ENCODE results near the gene SOX6. TPM values are rescaled to one million over a fixed set of nuclear protein-coding genes. Genes with fewer than 3 reads are reported as not detected.

SOX6 gene
- total and polyA plus RNA-seq, 2 experiments from 2014 or later = 0.03 to 0.66 TPM

DNA sequence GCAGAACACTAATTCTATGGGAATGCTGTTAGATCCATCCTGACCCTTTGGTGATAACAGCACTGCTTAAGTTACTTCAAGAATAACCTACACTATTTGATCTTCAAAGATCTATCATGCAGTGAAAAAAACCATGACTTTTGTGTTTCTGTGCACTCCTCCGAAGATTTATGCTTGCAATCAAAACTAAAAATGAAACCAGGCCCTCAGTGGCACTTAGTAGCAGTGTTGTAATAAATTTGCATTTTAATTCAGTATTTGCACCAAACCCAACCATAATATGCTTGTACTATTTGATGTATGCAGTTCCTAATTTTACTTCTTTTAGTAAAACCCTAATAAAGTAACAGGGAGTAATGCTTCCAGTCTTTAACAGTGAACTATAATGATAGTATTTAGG lies 130.7 kb downstream of the SOX6 start (continued):
- TF ChIP-seq CTCF (conservative IDR thresholded peaks at IDR 0.05; ENCODE audit: low read depth in 2 of 2) (no peak), EZH2 (IDR thresholded peaks at IDR 0.05; ENCODE audit: low read depth, unreplicated experiment) (no peak), POLR2AphosphoS5 (IDR thresholded peaks at IDR 0.05; ENCODE audit: low read depth) (no peak), REST (IDR thresholded peaks at IDR 0.05; ENCODE audit: unreplicated experiment) (no peak), STAT1 (IDR thresholded peaks at IDR 0.05; ENCODE audit: unreplicated experiment) (no peak)

DNA sequence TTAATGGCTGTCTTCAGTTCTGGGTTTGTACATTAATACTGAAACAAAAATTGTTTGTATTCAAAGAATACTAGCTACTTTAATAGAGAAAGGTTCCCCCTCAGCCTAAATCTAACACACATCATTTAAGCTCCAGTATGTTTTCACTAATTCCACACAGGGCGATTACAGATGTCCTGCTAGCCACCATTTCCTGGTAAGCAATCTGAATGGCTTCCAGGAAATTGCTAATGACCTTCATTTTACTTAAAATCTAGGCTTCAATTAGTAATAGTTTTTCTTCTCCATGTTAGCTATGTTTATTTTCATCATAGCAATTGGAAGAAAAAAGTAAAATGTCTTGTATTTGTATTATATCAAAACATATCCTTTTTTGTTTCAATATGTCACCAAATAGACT lies 132.8 kb downstream of the SOX6 start:
- no peak overlapping the region for H3K27ac Mint-ChIP-seq
- ATAC-seq = no peak
- H3K36me3 ChIP-seq (ENCODE audit: insufficient read depth) = no peaks in the 10 kb centered on the region
- no peak for TF ChIP-seq ETS1 (IDR thresholded peaks at IDR 0.05)
- no peak for TF ChIP-seq EZH2phosphoT487 (IDR thresholded peaks at IDR 0.05; ENCODE audit: unreplicated experiment)
- TF ChIP-seq ZNF462 (CRISPR knock-in tag; IDR thresholded peaks at IDR 0.05) = no peak
- no peak for TF ChIP-seq CTCF (conservative IDR thresholded peaks at IDR 0.05; ENCODE audit: low read depth in 2 of 2)
- no peak for TF ChIP-seq POLR2AphosphoS5 (IDR thresholded peaks at IDR 0.05; ENCODE audit: low read depth)
- TF ChIP-seq ZNF114 (CRISPR knock-in tag; IDR thresholded peaks at IDR 0.05) = no peak
- no peak for TF ChIP-seq NANOG (IDR thresholded peaks at IDR 0.05; ENCODE audit: borderline replicate concordance)

More for the DNA sequence above, 132.8 kb downstream of the SOX6 start:
- no peaks in the 10 kb centered on the region for H3K36me3 Mint-ChIP-seq (ENCODE audit: low read depth)
- no peak overlapping the region for H2AFZ ChIP-seq
- H3K4me2 ChIP-seq = no peak overlapping the region
- H3F3A ChIP-seq (replicated peaks; ENCODE audit: low read depth) = no peaks in the 10 kb centered on the region
- no peak for DNase-seq (ENCODE audit: low spot score)
- H3K4me3 ChIP-seq = no peak overlapping the region
- H3K9me3 Mint-ChIP-seq = no peaks in the 10 kb centered on the region
- H4K20me1 ChIP-seq (replicated peaks; ENCODE audit: insufficient read depth) = no peaks in the 10 kb centered on the region
- H3K4me1 ChIP-seq (ENCODE audit: insufficient read depth) = peaks cover 4% of the 10 kb centered on the region; the same call in 1 of the 2 replicates
- H3K9me2 ChIP-seq (ENCODE audit: insufficient read depth) = no peaks in the 10 kb centered on the region
- no peaks in the 10 kb centered on the region for H3K27me3 ChIP-seq (ENCODE audit: insufficient read depth)
- no peak overlapping the region for H3K4me3 Mint-ChIP-seq
- H3K27ac ChIP-seq (ENCODE audit: low read depth) = no peak overlapping the region
- H3K27me3 Mint-ChIP-seq (ENCODE audit: insufficient read depth, low read depth, poor library complexity) = no peaks in the 10 kb centered on the region
- H3K4me1 Mint-ChIP-seq = peaks cover 16% of the 10 kb centered on the region
- H3K79me2 ChIP-seq (replicated peaks; ENCODE audit: insufficient read depth) = no peaks in the 10 kb centered on the region

All from GM23338 (cell line).